ENCODE data around the gene ALK. TPM values are rescaled to one million over a fixed set of nuclear protein-coding genes. Genes with fewer than 3 reads are reported as not detected.

Gene ALK
- total RNA-seq, 2 experiments from 2014 or later = not detected

GRCh38 chr2:29598978-29599377, 322.4 kb downstream of the ALK start:
- intact Hi-C loops (cut with micrococcal nuclease) = no loop called here
- no peak for TF ChIP-seq CTCF (IDR thresholded peaks at IDR 0.05)
- H3K27me3 Mint-ChIP-seq = peaks cover 4% of the 10 kb centered on the region
- H3K27ac Mint-ChIP-seq = no peak overlapping the region
- H3K4me1 Mint-ChIP-seq (ENCODE audit: low read depth) = no peaks in the 10 kb centered on the region
- ChIA-PET CTCF (interaction anchor here (1.4 kb wide), 1 partner anchor 15 kb away, joined by 3 read pairs; no protein-coding TSS in a partner anchor), POLR2A (no interaction called here)
- ATAC-seq (no peak), DNase-seq (no peak)
- H3K4me3 Mint-ChIP-seq = no peak overlapping the region
- H3K9me3 Mint-ChIP-seq = no peaks in the 10 kb centered on the region
- H3K36me3 Mint-ChIP-seq (ENCODE audit: low read depth) = no peaks in the 10 kb centered on the region

- no peak for ATAC-seq
- H3K27me3 Mint-ChIP-seq = peaks cover 4% of the 10 kb centered on the region
- no peaks in the 10 kb centered on the region for H3K36me3 Mint-ChIP-seq (ENCODE audit: low read depth)
- no peak overlapping the region for H3K27ac Mint-ChIP-seq
- intact Hi-C loops (cut with micrococcal nuclease) = no loop called here
- TF ChIP-seq CTCF (IDR thresholded peaks at IDR 0.05) = no peak
- DNase-seq = no peak
- H3K4me1 Mint-ChIP-seq (ENCODE audit: low read depth) = no peaks in the 10 kb centered on the region
- POLR2A ChIA-PET = no interaction called here
- CTCF ChIA-PET = no interaction called here
- H3K4me3 Mint-ChIP-seq = no peak overlapping the region
- H3K9me3 Mint-ChIP-seq = no peaks in the 10 kb centered on the region
These were observed 324.4 kb downstream of the ALK start for GRCh38 chr2:29597035-29597434.

GRCh38 chr2:29596584-29596983, 324.8 kb downstream of the ALK start:
- Mint-ChIP-seq H3K9me3 (no peaks in the 10 kb centered on the region), H3K27me3 (peaks cover 3% of the 10 kb centered on the region), H3K27ac (no peak overlapping the region), H3K36me3 (ENCODE audit: low read depth) (no peaks in the 10 kb centered on the region), H3K4me3 (no peak overlapping the region), H3K4me1 (ENCODE audit: low read depth) (no peaks in the 10 kb centered on the region)
- CTCF ChIA-PET = no interaction called here
- intact Hi-C loops (cut with micrococcal nuclease) = no loop called here
- DNase-seq = no peak
- no peak for ATAC-seq
- no peak for TF ChIP-seq CTCF (IDR thresholded peaks at IDR 0.05)
- POLR2A ChIA-PET = no interaction called here

- DNase-seq (no peak), ATAC-seq (no peak)
- intact Hi-C loops (cut with micrococcal nuclease) = no loop called here
- H3K9me3 Mint-ChIP-seq = no peaks in the 10 kb centered on the region
- CTCF ChIA-PET = no interaction called here
- H3K27ac Mint-ChIP-seq = no peak overlapping the region
- no peaks in the 10 kb centered on the region for H3K4me1 Mint-ChIP-seq (ENCODE audit: low read depth)
- TF ChIP-seq CTCF (IDR thresholded peaks at IDR 0.05) = no peak
- POLR2A ChIA-PET = interaction anchor here (0.9 kb wide), 1 partner anchor 8 kb away, joined by 4 read pairs; no protein-coding TSS in a partner anchor
- no peak overlapping the region for H3K4me3 Mint-ChIP-seq
- H3K36me3 Mint-ChIP-seq (ENCODE audit: low read depth) = no peaks in the 10 kb centered on the region
- no peaks in the 10 kb centered on the region for H3K27me3 Mint-ChIP-seq
These were observed 329.8 kb downstream of the ALK start for GRCh38 chr2:29591600-29591999.

GRCh38 chr2:29590211-29590610, 331.2 kb downstream of the ALK start:
- POLR2A ChIA-PET = no interaction called here
- CTCF ChIA-PET = no interaction called here
- ATAC-seq (no peak), DNase-seq (no peak)
- no peak for TF ChIP-seq CTCF (IDR thresholded peaks at IDR 0.05)
- no peaks in the 10 kb centered on the region for H3K27me3 Mint-ChIP-seq
- no peak overlapping the region for H3K4me3 Mint-ChIP-seq
- H3K4me1 Mint-ChIP-seq (ENCODE audit: low read depth) = no peaks in the 10 kb centered on the region
- intact Hi-C loops (cut with micrococcal nuclease) = no loop called here
- no peaks in the 10 kb centered on the region for H3K36me3 Mint-ChIP-seq (ENCODE audit: low read depth)
- H3K9me3 Mint-ChIP-seq = no peaks in the 10 kb centered on the region
- no peak overlapping the region for H3K27ac Mint-ChIP-seq
